HG02943 (cell line): ENCODE data around the gene CORO2B.

Source experiments
- ATAC-seq: cut with Tn5 transposase; IDR thresholded peaks from one replicate; pipeline ENCODE4 v1.9.1; 2021; ENCODE audit warnings: mild to moderate bottlenecking, low read depth, moderate library complexity; ENCODE audit not compliant: unreplicated experiment

CORO2B gene

GRCh38 chr15:68623301-68623892 is 44.6 kb downstream of the CORO2B start:
- ATAC-seq, result no peak

GRCh38 chr15:68625853-68626252 is 47.1 kb downstream of the CORO2B start:
- ATAC-seq, result no peak

DNA sequence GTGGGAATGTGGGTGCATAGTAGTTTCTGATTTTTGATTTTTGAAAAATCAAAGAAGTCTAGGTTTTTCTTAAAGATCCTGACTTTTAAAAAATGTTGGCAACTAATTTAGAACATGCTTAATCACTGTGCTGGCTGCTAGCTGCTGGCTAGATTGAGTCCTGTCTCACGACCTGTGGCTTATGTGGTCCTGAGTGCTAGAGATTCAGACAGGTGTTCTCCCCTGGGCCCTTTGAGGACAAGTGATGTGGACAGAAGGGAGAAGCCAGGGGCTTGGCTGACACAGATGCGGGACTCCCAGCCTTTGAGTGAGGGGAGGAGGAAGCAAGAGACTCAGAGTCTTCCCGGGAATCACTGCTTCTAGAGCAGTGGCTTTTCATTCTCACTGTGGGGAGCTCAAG is 47.5 kb downstream of the CORO2B start:
- no peak for ATAC-seq

- no peak for ATAC-seq
These were observed 47.9 kb downstream of the CORO2B start for GRCh38 chr15:68626739-68627138.

DNA sequence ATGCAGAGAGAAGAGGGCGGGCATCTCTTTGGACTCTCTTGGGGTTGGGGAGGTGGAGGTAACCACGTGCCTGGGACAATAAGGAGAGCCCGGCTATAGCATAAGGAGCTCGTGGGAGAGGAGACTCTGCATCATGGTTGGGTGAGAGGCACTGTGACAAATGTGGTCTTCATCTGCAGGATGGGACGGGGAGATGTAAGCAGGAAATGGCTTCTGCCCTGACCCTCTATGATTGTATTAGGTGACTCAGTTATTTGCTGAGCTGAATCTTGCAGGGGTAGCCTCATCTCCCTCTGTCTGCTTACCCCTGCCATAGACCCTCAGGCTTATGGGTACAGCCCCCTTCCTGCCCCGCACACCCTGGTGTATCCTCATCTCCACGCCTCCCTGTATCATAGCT is 48.7 kb downstream of the CORO2B start:
- ATAC-seq, result no peak

DNA sequence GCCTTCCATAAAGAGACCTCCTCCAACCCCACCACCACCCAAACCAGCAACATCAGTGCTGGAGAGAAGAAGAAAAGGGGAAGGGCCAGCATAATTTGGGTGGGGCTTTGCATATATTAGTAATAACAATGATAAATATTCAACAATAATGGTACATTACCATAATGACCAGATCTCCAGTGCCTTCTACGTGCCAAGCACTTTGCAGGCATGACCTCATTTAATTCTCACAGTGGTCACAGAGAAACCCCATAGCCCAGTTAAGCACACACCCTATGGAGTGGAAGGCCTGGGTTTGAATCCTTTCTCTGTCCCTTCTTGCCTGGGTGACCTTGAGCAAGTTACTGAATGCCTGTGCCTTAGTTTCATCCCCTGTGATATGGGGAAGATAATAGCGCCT is 49.2 kb downstream of the CORO2B start:
- ATAC-seq, result no peak

DNA sequence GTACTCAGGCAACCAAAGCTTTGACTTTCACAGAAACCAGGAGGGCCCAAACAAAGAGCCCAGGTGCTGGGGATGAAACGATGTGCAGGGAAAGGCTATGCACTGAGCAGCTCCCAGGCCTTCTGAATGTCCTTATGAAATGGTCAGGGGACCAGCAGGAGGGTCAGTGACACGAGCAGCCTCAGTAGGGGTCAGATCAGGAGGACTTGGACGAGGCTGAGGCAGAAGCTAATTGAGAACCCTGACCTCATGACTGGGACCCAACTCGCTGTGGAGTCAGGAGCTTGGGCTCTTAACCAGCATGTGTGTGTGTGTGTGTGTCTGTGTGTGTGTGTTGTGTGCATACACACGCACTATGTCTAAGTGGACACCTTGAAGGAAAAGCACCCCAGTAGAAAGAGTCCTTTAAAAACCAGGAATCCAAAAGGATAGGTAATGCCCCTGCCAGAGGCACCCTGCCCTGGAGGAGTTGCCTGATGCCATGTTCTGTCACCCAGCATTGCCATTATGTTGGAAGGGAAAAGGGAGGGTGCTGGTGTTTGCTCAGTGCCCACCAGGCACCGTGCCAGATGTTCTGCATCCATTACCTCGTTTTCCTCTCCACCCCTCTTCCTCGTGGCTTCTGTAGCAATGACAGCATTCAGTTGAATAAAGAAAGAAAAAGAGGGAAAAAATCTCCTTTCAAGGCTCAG is 50.9 kb downstream of the CORO2B start:
- ATAC-seq, result no peak

DNA sequence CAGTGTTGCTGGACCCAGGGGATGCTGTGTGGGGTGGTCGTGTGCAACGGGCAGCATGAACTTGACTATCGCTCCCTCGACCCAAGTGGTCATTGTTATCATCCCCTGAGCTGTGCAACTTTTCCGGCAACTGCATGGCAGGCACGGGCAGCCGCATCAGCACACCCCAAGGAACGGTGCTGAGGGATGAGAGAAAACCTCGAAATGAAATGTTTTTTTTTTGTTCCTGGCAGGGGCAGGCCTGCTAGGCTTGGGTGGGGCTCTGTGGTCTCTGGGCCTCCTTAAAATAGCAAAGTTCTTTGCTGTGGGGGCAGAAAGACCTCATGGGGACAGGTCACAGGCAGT is 51.4 kb downstream of the CORO2B start:
- ATAC-seq, result no peak

DNA sequence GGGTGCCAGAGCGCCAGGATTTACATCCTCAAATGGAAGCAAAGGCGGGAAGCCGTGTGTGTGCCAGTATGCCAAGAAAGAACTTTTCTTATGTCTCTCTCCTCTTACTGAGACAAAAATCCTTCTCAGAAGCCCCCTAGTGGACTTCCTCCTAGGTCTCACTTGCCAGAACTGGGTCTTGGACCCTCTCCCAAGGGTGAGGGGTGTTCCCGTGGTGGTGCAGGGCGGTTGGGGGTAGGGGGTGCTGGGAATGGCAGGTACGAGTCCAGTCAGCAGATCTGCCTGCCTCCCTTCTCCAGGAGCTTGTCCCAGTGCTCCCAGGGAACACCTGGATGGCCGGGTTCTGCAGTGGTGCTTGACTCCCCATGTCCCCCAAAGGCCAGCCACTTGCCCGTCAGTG is 52.0 kb downstream of the CORO2B start:
- no peak for ATAC-seq

DNA sequence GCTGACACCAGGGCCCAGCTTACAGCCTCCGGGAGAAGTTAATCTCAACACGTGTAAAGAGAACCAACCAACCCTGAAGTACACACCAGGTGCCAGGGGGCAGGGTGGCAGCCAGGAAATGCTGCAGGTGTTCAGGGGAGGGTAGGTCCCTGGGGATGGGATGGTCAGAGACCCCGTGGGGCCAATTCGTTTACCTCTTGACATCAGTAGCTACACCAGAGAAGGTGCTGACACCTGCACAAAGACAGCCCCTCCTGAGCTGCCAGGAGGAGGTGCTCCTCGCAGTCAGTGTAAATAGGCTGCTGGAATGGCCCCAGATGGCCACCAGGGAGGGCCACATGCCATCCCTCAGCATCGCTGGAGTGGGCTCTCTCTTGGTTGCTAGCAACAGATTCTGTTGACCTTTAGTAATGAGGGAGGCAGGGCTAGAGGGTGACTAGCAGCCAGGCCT is 52.8 kb downstream of the CORO2B start:
- ATAC-seq, result no peak

GRCh38 chr15:68632101-68632500 is 53.3 kb downstream of the CORO2B start:
- ATAC-seq, result no peak

GRCh38 chr15:68633231-68634121 is 54.7 kb downstream of the CORO2B start:
- no peak for ATAC-seq

DNA sequence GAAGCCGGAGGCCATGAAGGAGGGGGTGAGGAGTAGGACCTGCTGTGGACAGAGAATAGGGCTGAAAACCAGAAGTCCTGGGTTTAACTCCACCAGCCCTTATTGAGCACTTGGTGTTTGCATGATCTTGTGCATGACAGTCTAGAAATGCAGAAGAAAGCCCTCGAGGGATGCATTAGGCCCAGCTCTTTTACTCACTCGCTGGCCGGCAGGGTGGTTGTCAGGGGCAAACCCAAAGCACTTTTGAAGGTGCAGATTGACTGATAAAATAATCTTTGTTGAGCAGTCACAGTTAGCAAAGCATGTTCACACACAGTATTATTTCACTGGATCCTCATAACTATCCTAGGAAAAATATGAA is 55.3 kb downstream of the CORO2B start:
- ATAC-seq, result no peak

GRCh38 chr15:68634531-68634930 is 55.7 kb downstream of the CORO2B start:
- ATAC-seq, result no peak

DNA sequence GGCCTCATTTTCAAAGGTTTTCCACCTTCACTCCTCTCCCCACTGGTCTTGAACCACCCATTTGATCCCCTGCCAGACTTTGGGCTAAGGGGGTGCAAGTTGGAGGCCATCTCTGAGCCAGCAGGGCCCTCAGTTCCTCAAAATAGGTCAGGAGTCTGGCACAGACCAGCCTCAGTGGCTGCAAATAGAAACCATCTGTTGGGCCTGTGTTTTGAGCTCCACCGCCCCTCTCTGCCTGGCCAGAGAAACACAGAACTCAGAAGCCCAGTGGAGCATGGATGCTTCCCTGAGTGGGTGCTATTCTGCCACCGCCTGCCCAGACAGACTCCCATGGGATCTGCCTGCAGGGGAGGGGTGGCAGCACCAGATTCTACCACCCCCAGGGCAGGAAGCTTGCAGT is 56.3 kb downstream of the CORO2B start:
- no peak for ATAC-seq

DNA sequence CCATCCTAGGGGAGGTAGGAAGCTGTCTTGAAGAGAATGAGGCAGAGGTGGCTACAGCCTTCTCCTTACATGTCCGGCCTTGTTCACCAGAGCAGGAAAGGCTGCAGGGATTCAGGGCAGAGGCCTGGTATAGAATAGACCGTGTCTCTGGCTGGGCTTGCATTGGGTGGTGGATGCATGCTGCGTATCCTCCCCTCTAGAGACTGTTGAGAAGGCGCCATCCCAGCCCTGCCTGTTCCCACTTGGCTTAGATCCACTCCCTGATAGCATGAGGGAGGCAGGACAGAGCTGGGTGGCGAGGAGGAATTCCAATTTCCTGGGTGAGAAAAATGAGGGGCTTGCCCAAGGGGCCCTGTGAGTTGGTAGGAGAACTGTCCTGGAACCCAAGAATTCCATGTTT is 57.5 kb downstream of the CORO2B start:
- ATAC-seq, result no peak

GRCh38 chr15:68637767-68638404 is 59.1 kb downstream of the CORO2B start:
- no peak for ATAC-seq

- ATAC-seq, result no peak
These were observed 60.2 kb downstream of the CORO2B start for GRCh38 chr15:68638953-68639515.

DNA sequence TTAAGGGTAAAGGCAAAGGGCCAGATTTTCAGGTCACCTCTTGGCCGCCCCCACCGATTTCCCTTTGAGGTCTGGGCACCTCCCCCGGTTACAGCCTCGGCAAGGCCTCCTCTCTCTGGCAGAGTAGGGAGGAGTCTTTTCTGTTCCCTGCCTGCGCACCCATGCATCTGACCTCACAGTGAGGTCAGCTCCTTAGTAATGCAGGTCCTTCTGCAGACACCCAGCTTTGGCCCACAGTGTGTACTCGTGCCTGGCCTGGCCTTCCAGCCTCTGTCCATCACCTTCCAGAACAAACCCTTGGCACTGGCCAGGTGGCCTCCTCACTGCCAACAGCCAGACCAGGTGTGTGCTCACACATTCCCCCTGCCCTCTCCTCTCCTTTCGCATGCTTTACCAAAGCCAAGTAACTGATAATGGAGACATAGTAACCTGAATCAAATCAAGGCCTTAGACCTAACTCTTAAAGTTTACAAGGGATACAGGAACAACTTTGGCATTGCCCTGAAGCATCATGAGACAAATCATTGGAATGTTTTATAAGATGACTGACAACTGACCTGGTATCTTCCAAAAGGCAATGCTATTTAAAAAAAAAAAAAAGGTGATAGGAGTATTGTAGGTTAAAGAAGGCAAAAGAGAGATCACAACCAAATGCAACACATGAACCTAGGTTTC is 61.3 kb downstream of the CORO2B start:
- ATAC-seq, result no peak

GRCh38 chr15:68640791-68641331 is 62.1 kb downstream of the CORO2B start:
- ATAC-seq, result no peak
